22Rv1 (cell line): ENCODE results near the gene PSMA8.
"Not testable (repeated sequence)": the region's sequence is repeated elsewhere in the genome, so short reads cannot be mapped to it uniquely, and the experiment has no call there.

ENCODE experiments used
- H3K27ac ChIP-seq: fragments of 450-650 bp; 2 replicates; pipeline ENCODE4 v1.5.1; 2017
- ZFX ChIP-seq: fragments of 450-650 bp; IDR thresholded peaks from 2 replicates; pipeline ENCODE4 v1.6.1; 2017; ENCODE audit warnings: antibody characterized with exemption, borderline replicate concordance
- TF ChIP-seq, protein P1 (sequence below): fragments of 450-650 bp; IDR thresholded peaks from 2 replicates; pipeline ENCODE4 v1.5.1; 2017; ENCODE audit warnings: mild to moderate bottlenecking

PSMA8 gene

DNA sequence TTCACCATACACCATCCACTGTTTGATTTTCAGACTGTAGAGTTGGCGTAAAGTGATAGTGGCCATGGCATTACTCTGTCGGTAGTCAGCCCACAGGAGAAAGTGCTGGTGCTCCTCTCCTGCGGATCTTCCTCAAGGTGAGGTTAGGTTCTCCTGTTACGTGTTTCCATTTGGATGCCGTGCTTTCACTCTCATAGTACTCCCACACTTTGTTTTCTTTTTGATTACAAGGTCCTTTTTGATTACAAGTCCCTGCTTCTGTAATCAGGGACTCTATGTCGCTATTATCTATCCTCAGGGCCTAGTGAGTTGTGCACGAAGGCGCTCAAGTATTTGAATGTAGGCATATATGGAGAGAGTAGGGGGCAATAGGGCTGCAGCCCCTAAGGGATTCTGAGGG, 96.8 kb downstream of the PSMA8 start:
- TF ChIP-seq ZFX = no peak
- TF ChIP-seq, protein P1, sequence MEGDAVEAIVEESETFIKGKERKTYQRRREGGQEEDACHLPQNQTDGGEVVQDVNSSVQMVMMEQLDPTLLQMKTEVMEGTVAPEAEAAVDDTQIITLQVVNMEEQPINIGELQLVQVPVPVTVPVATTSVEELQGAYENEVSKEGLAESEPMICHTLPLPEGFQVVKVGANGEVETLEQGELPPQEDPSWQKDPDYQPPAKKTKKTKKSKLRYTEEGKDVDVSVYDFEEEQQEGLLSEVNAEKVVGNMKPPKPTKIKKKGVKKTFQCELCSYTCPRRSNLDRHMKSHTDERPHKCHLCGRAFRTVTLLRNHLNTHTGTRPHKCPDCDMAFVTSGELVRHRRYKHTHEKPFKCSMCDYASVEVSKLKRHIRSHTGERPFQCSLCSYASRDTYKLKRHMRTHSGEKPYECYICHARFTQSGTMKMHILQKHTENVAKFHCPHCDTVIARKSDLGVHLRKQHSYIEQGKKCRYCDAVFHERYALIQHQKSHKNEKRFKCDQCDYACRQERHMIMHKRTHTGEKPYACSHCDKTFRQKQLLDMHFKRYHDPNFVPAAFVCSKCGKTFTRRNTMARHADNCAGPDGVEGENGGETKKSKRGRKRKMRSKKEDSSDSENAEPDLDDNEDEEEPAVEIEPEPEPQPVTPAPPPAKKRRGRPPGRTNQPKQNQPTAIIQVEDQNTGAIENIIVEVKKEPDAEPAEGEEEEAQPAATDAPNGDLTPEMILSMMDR = no peak
- H3K27ac ChIP-seq = no peak overlapping the region

DNA sequence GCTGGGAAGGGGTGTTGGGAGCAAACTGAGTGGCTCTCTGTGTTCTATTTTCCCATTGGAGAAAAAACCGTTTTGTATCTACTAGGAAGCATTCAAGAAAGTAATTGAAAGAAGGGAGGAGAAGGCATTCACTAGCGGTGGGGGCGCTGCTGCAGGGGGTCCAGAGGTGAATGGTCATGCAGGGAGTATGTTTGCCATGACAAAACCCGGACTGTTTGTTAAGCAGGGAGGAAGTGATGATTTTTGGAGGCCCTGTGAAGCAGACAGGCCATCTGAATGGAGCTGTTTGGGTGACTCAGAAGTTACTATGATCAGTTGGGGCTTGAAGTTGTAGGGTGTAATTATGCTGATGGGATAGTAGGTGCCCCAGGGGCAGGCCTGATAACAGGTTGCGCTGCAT, 99.5 kb downstream of the PSMA8 start:
- TF ChIP-seq, protein P1 = no peak
- TF ChIP-seq ZFX = no peak
- H3K27ac ChIP-seq = no peak overlapping the region

DNA sequence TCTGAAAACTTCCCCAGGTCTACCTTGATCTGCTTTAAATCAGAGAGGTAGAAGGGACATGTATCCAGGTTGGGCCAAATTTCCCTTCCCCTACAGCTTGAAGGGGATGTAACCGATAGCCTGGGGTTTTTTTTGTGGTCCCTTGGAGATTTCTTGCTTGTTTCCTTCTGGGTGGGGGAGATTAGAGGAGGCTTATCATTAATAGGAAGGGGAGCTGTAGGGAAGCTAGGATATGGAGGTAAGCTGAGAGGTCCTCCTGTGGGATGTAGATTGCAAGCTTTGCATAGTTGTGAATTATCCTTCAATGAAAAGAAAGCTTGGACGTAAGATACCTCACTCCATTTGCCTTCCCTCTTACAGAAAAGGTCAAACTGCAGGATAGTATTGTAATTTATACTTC, 103.7 kb downstream of the PSMA8 start:
- H3K27ac ChIP-seq = not testable (repeated sequence)

DNA sequence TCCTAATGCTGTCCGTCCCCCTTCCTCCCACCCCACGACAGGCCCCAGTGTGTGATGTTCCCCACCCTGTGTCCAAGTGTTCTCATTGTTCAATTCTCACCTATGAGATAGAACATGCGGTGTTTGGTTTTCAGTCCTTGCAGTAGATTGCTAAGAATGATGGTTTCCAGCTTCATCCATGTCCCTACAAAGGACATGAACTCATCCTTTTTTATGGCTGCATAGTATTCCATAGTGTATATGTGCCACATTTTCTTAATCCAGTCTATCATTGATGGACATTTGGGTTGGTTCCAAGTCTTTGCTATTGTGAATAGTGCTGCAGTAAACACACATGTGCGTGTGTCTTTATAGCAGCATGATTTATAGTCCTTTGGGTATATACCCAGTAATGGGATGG, 105.0 kb downstream of the PSMA8 start:
- H3K27ac ChIP-seq = not testable (repeated sequence)

DNA sequence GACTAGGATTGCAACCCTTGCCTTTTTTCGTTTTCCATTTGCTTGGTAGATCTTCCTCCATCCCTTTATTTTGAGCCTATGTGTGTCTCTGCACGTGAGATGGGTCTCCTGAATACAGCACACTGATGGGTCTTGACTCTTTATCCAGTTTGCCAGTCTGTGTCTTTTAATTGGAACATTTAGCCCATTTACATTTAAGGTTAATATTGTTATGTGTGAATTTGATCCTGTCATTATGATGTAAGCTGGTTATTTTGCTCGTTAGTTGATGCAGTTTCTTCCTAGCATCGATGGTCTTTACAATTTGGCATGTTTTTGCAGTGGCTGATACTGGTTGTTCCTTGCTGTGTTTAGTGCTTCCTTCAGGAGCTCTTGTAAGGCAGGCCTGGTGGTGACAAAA, 108.7 kb downstream of the PSMA8 start:
- H3K27ac ChIP-seq = not testable (repeated sequence)
